HL-60 (cell line): Measurements from ENCODE around the gene IPO11.
A peak's percentile ranks its signal among the peaks of the same experiment; 100 is the strongest.

Source experiments
- DNase-seq, 2 experiments: peaks; one replicate each; pipeline ENCODE4 v3.0.0-alpha.2; 2010 to 2020; ENCODE audit warnings: low read depth in 1 of 2, low spot score in 1 of 2
- H3K27ac ChIP-seq: fragments of 250-450 bp; sonication (Bioruptor Pico); replicated peaks from 2 replicates; pipeline ENCODE4 v1.5.1; 2020; ENCODE audit warnings: mild to moderate bottlenecking, moderate library complexity
- H3K27me3 ChIP-seq: fragments of 250-450 bp; sonication (Bioruptor Pico); 2 replicates; pipeline ENCODE4 v1.5.1; 2021; ENCODE audit warnings: mild to moderate bottlenecking, moderate library complexity; ENCODE audit not compliant: insufficient read depth, poor library complexity, severe bottlenecking
- H3K4me3 ChIP-seq: replicated peaks from 2 replicates; pipeline ENCODE4 v1.5.1; 2011; ENCODE audit warnings: mild to moderate bottlenecking, control low read depth, low read length; ENCODE audit not compliant: insufficient read depth
- CTCF ChIP-seq: IDR thresholded peaks from one replicate; pipeline ENCODE4 v1.5.1; 2011; ENCODE audit warnings: low read length, control low read depth, inconsistent platforms; ENCODE audit not compliant: insufficient read depth
- GABPA ChIP-seq: IDR thresholded peaks from 2 replicates; pipeline ENCODE4 v1.6.1; 2012; ENCODE audit warnings: low read depth
- POLR2AphosphoS5 ChIP-seq: IDR thresholded peaks from 2 replicates; pipeline ENCODE4 v1.6.1; 2012; ENCODE audit warnings: low read depth
- REST ChIP-seq: IDR thresholded peaks from 2 replicates; pipeline ENCODE4 v1.6.1; 2012; ENCODE audit warnings: low read depth; ENCODE audit not compliant: insufficient replicate concordance
- SPI1 ChIP-seq: IDR thresholded peaks from 2 replicates; pipeline ENCODE4 v1.6.1; 2012; ENCODE audit warnings: low read depth, mild to moderate bottlenecking, borderline replicate concordance

Gene IPO11

DNA sequence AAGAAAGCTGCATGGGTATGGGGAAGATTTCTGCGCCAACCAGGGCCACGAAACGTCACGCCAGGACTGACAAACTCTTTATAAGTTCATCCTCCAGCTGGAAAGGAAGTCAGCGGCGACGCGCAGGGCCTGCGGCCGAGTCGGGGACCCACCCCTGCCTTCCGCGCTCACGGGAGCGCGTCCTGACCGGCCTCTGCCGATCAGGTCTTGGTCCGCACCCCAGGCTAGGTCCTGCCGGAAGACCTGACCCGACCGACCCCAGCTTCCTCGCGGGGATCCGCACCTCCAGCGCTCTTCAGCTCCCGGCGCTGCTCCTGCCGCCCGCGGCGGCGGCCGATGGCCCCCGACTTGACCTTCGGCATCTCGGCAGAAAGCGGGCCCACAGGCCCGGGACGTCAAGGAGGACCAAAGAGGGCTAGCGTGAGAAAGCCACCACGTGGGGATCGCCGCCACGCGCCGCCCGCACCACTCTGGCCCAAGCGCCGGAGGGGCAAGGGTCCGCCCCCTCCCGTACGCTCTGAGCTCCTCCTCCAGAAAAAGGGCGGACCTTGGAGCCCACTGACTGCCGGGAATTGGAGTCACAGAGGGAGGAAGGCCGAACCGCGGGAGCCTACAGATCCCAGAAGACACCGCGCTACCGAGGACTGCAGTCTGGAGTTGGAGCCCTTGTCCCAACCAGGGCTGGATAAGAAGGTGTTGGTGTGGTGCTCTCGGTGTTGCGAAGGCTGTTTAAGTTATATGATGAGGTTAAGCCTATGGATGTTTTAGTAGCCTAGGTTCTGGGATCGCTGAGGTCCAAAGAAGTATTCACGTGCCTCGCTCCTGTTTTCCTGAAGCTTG lies 8.9 kb upstream of the IPO11 start, which contains the start of gene DIMT1:
Gene DIMT1, minus strand, starts transcription at position 495 of the 840 bp plus-strand sequence. Its CDS starts 133 bp downstream, at position 362.
- H3K27ac ChIP-seq, result peak within 1 kb of the TSS; percentile 97
- DNase-seq, result peak; percentile 77 to 92
- TF ChIP-seq REST (no peak), POLR2AphosphoS5 (peak; percentile 64; the same call in 1 of the 2 replicates), SPI1 (peak; percentile 22; the same call in 1 of the 2 replicates)
- H3K27me3 ChIP-seq, result no peaks in the 10 kb centered on the region
- H3K4me3 ChIP-seq, result peak within 1 kb of the TSS; percentile 69

GRCh38 chr5:62413711-62414110 lies 1.1 kb downstream of the IPO11 start:
- DNase-seq, result no peak
- TF ChIP-seq SPI1 (no peak), CTCF (no peak), GABPA (no peak), REST (no peak), POLR2AphosphoS5 (no peak)
- H3K4me3 ChIP-seq, result peak overlapping the region; percentile 89
- no peaks in the 10 kb centered on the region for H3K27me3 ChIP-seq
- H3K27ac ChIP-seq, result peak overlapping the region; percentile 91

DNA sequence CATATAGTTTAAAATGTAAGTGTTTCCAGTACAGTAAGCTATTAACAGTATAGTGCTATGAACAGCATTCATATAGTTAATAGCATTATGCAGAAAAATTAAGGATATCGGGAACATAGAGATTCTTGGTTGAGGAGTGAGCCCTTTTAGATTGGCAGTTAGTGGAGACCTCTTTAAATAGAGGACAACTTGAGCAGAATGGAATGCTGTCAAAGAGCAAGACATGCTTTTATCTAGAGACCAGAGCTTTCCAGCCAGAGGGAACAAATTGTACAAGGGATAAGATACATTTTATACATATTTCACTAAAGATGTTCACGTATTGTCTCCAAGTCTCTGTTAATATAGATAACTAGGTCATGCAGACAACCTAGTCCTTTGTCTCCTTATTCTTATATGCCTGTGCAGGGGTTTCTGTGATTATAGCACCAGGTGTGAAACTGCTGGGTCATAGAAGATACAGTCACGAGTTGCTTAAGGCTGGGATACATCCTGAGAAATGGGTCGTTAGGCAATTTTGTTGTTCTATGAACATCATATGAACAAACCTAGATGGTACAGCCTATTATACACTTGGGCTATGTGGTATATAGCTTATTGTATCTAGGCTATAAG lies 6.0 kb downstream of the IPO11 start:
- DNase-seq, result no peak
- H3K27ac ChIP-seq, result no peak overlapping the region
- TF ChIP-seq REST (no peak), CTCF (no peak), SPI1 (no peak), GABPA (no peak), POLR2AphosphoS5 (no peak)
- H3K4me3 ChIP-seq, result no peak overlapping the region
- no peaks in the 10 kb centered on the region for H3K27me3 ChIP-seq
